Prostate gland (tissue), 2 donors: Measurements from ENCODE around the gene NCAPG2. TPM values are rescaled to one million over a fixed set of nuclear protein-coding genes. Genes with fewer than 3 reads are reported as not detected.
"Not testable (repeated sequence)": the region's sequence is repeated elsewhere in the genome, so short reads cannot be mapped to it uniquely, and the experiment has no call there.

Experiments used
- DNase-seq: peaks from one replicate; pipeline ENCODE4 v3.0.0-alpha.2; 2019; ENCODE audit warnings: low spot score
- H3K27ac ChIP-seq, 2 donors: fragments of 200-600 bp; sonication (generic); 2 replicates each; pipeline ENCODE4 v1.5.1; 2017 to 2019
- H3K27me3 ChIP-seq: fragments of 200-600 bp; sonication (generic); replicated peaks from 2 replicates; pipeline ENCODE4 v1.5.1; 2019; ENCODE audit not compliant: insufficient read depth
- H3K36me3 ChIP-seq, 2 donors: fragments of 200-600 bp; sonication (generic); 1 replicate in 1 of 2; 2 replicates in 1 of 2; pipeline versions ENCODE4 v1.5.1 to v1.8.1; 2017 to 2019
- H3K4me1 ChIP-seq: fragments of 200-600 bp; sonication (generic); replicated peaks from 2 replicates; pipeline ENCODE4 v1.5.1; 2019
- H3K4me3 ChIP-seq, 2 donors: fragments of 200-600 bp; sonication (generic); 2 replicates each; pipeline ENCODE4 v1.5.1; 2017 to 2019
- H3K9me3 ChIP-seq: fragments of 200-600 bp; sonication (generic); 2 replicates; pipeline ENCODE4 v1.5.1; 2017
- CTCF ChIP-seq, 4 experiments: fragments of 200-600 bp in 2 of 4; fragments of 450-650 bp in 2 of 4; sonication (generic) in 2 of 4; IDR thresholded peaks; 1 replicate in 3 of 4; 2 replicates in 1 of 4; pipeline ENCODE4 v1.5.1; 2016 to 2019; ENCODE audit warnings: antibody characterized with exemption in 4 of 4, mild to moderate bottlenecking in 2 of 4, moderate library complexity in 2 of 4
- POLR2A ChIP-seq: fragments of 450-650 bp; IDR thresholded peaks from one replicate; pipeline ENCODE4 v1.6.1; 2016; ENCODE audit warnings: antibody characterized with exemption, mild to moderate bottlenecking
- POLR2AphosphoS5 ChIP-seq: sonication (generic); formaldehyde crosslinking; IDR thresholded peaks from one replicate; pipeline ENCODE4 v1.6.1; 2017; ENCODE audit warnings: antibody characterized with exemption
- WGBS: methylation state at CpG from one replicate; pipeline ENCODE4 v1.1.5; 2018; 5-methylcytosine and 5-hydroxymethylcytosine counted together
- intact Hi-C: fragments of 100-400 bp; cut with DNase I; formaldehyde crosslinking; loops from one replicate; pipeline ENCODE4 v1.14.2; 2022
- total RNA-seq, 2 donors: library from RNA; depleted of rRNA; stranded (reverse); fragments of >200 nt; gene quantifications; one replicate each; pipeline ENCODE4 v1.1.0, GENCODE V29; 2016

The NCAPG2 gene
- total RNA-seq, 2 donors from 2014 or later: 7.9 to 11.9 TPM

DNA sequence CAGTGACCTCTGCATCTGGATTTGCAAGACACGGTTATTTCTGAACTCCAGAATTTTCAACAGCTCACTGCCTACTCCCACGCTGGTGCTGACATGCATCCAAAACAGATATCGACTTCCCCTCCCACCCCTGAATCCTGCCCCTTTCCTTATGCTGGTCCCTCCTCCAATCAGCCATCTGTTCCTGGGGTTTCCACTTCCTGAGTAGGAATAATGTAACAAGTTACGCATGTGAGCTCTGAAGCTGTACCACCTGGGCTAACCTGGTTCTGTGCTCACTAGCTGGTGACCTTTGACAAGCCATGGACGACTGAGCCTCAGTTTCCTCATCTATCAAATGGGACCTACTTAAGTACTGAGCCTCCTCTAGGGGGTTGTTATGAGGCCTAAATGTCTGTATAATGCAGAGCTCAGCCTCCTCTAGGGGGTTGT, 1.7 kb upstream of the NCAPG2 start:
- H3K27ac ChIP-seq: no peak overlapping the region
- no peak overlapping the region for H3K4me3 ChIP-seq
- intact Hi-C loops: loop anchor here (10.0 kb wide), 2 partner anchors 119 to 159 kb away; partner anchors contain the start of gene ESYT2

DNA sequence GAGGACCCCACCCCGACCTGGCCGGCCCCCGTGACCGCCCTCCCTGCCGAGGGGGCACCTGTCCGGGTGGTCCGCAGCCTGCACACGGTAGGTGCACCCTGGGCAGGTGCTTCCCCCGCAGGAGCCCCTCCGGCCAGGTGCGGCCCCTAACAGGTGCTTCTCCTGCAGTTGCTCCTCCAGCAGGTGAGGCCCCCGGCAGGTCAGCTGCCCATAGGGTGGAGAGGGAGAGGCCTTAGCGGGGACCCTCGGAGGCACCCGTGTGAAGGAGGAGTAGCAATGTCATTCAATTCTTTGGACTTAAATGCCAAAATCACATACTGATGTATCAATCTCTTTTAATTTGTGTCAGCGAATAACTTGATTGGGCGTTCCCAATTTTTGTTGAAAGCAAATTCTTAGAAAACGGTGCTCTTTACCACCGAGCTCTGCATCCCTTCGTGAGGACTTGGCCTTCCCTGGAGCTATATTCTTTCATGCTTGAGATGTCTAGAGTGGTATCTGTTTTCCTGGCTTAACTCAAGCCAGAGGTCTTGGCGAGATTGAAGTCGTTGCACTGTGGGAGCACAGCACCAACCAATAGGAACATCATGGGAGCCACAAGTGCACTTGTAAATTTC, 738 bp upstream of the NCAPG2 start:
- Histone ChIP-seq H3K27me3 (no peaks in the 10 kb centered on the region), H3K36me3 (no peaks in the 10 kb centered on the region), H3K4me3 (peak overlapping the region; percentile 81 to 91), H3K9me3 (no peaks in the 10 kb centered on the region), H3K4me1 (no peaks in the 10 kb centered on the region), H3K27ac (peak overlapping the region; percentile 86 to 91)
- 3% methylated on average over 21 of the region's 22 CpGs for WGBS
- TF ChIP-seq CTCF (IDR thresholded peaks at IDR 0.05) (no peak), POLR2A (no peak), POLR2AphosphoS5 (no peak)
- intact Hi-C loops: loop anchor here (10.0 kb wide), 2 partner anchors 119 to 159 kb away; partner anchors contain the start of gene ESYT2
- no peak for DNase-seq

More for the DNA sequence above, 1.7 kb upstream of the NCAPG2 start:
- Histone ChIP-seq H3K9me3 (no peaks in the 10 kb centered on the region), H3K27me3 (no peaks in the 10 kb centered on the region), H3K4me1 (no peaks in the 10 kb centered on the region), H3K36me3 (no peaks in the 10 kb centered on the region)
- WGBS: 74% methylated on average over 5 of the region's 5 CpGs
- TF ChIP-seq POLR2AphosphoS5 (no peak), CTCF (IDR thresholded peaks at IDR 0.05) (no peak), POLR2A (no peak)
- no peak for DNase-seq

DNA sequence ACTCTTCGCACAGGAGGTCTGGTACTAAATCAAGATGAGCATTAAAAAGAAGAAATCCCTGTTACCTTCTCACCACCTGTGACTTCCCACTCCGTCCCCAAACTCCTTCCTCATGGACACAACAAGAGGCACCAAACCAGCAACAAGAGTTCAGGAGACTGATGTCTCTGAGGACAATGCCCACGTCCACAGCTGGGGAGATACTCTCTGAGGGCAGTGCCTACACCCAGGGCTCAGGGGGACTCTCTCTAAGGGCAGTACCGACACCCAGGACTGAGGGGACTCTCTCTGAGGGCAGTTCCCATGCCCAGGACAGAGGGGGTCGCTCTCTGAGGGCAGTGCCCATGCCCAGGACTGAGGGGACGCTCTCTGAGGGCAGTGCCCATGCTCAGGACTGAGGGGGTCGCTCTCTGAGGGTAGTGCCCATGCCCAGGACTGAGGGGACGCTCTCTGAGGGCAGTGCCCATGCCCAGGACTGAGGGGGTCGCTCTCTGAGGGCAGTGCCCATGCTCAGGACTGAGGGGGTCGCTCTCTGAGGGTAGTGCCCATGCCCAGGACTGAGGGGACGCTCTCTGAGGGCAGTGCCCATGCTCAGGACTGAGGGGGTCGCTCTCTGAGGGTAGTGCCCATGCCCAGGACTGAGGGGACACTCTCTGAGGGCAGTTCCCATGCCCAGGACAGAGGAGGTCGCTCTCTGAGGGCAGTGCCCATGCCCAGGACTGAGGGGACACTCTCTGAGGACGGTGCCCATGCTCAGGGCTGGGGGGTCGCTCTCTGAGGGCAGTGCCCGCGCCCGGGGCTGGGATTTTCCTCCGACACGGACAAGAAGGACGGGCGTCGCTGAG, 703 bp downstream of the NCAPG2 start:
- intact Hi-C loops: loop anchor here (10.0 kb wide), 2 partner anchors 121 to 161 kb away; partner anchors contain the start of gene ESYT2
- H3K27me3 ChIP-seq, H3K9me3 ChIP-seq, H3K4me1 ChIP-seq, DNase-seq, H3K36me3 ChIP-seq: not testable (repeated sequence)
- WGBS: 15% methylated on average over 23 of the region's 23 CpGs
- peak overlapping the region; percentile 81 to 91 for H3K4me3 ChIP-seq
- H3K27ac ChIP-seq: peak overlapping the region; percentile 86 to 91

- Histone ChIP-seq H3K27ac (no peak overlapping the region), H3K27me3 (no peaks in the 10 kb centered on the region), H3K4me1 (no peaks in the 10 kb centered on the region), H3K36me3 (no peaks in the 10 kb centered on the region), H3K9me3 (no peaks in the 10 kb centered on the region), H3K4me3 (no peak overlapping the region)
- 44% methylated on average over 3 of the region's 3 CpGs for WGBS
- TF ChIP-seq POLR2A: no peak
- TF ChIP-seq CTCF (IDR thresholded peaks at IDR 0.05): no peak
- TF ChIP-seq POLR2AphosphoS5: no peak
- no peak for DNase-seq
- intact Hi-C loops: loop anchor here (10.0 kb wide), 2 partner anchors 122 to 162 kb away; partner anchors contain the start of gene ESYT2
These were observed 1.7 kb downstream of the NCAPG2 start for GRCh38 chr7:158702944-158703343.

DNA sequence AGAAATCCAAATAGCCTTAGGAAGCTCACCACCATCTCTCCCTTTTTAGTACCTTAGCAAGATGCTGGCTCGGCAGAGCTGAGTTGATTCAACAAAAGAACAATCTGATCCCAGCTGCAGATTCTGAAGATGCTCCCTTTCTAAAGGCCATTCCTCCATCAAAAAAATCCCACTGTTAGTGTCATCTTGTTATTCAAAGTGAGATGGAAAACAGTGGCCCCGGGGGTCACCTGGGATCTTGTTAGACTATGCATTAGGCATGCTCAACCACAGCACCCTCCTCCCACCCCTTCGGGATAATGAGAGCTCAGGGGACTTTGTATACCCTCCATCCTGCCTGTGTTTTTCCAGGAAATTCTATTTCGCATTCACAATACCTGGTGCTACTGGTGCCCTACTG, 2.4 kb downstream of the NCAPG2 start:
- H3K27ac ChIP-seq: no peak overlapping the region
- H3K27me3 ChIP-seq: no peaks in the 10 kb centered on the region
- WGBS: 45% methylated on average over 4 of the region's 4 CpGs
- H3K4me3 ChIP-seq: no peak overlapping the region
- H3K4me1 ChIP-seq: no peaks in the 10 kb centered on the region
- H3K36me3 ChIP-seq: no peaks in the 10 kb centered on the region
- no peaks in the 10 kb centered on the region for H3K9me3 ChIP-seq
- TF ChIP-seq POLR2AphosphoS5 (no peak), CTCF (IDR thresholded peaks at IDR 0.05) (no peak), POLR2A (no peak)
- DNase-seq: no peak
- intact Hi-C loops: loop anchor here (10.0 kb wide), 2 partner anchors 123 to 163 kb away; partner anchors contain the start of gene ESYT2
